ENCODE results near the gene SLX4.

SLX4 gene

GRCh38 chr16:3651461-3652372 lies 40.3 kb upstream of the SLX4 start:
- no peak for TF ChIP-seq CTCF (IDR thresholded peaks at IDR 0.05)
- H3K4me2 ChIP-seq (ENCODE audit: low read length), result no peak overlapping the region
- H3K9me3 ChIP-seq (ENCODE audit: control insufficient read depth, low read length), result no peaks in the 10 kb centered on the region
- H3K79me2 ChIP-seq, result no peaks in the 10 kb centered on the region
- H3K27me3 ChIP-seq (ENCODE audit: control insufficient read depth, insufficient read depth, low read length), result no peaks in the 10 kb centered on the region
- no peak overlapping the region for H3K4me3 ChIP-seq (ENCODE audit: low read depth, low read length)
- H3K36me3 ChIP-seq (ENCODE audit: control insufficient read depth, insufficient read depth, low read length), result no peaks in the 10 kb centered on the region
- H3K4me1 ChIP-seq, result no peaks in the 10 kb centered on the region
- no peak overlapping the region for H3K27ac ChIP-seq
- no peak overlapping the region for H3K9ac ChIP-seq
- H2AFZ ChIP-seq, result no peak overlapping the region

DNA sequence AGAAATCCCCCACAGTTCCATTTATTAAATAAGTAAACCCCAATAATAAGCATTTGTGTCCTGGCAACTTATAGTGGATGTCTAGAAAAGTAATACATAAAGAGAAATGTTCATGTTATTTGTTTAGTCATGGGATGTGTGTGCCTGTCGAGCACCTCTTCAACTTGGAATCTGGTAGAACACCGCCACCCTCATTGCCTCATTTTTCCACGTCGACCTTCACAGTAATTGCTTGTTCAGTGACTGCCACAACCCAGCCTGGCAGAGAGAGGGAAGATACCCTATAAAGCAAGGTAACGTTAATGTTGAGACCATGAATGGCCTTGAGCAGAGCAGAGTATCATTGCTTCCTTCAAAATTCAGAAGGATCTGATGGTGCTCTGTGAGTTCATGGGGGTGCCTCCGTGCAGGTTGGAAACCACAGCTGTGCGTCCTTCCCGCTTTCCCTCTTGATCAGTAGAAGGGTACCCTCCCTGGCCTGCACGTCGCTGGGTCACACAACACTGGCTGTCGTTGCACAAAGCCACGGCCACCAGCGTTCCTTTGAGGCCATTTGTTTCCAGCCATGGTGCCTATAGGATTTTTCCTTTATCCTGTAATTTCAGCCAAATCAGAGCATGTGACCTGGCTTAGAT lies 39.3 kb upstream of the SLX4 start:
- Histone ChIP-seq H3K9ac (no peak overlapping the region), H3K4me3 (ENCODE audit: low read depth, low read length) (no peak overlapping the region), H3K9me3 (ENCODE audit: control insufficient read depth, low read length) (no peaks in the 10 kb centered on the region), H3K4me2 (ENCODE audit: low read length) (no peak overlapping the region), H3K36me3 (ENCODE audit: control insufficient read depth, insufficient read depth, low read length) (no peaks in the 10 kb centered on the region), H3K27me3 (ENCODE audit: control insufficient read depth, insufficient read depth, low read length) (no peaks in the 10 kb centered on the region), H3K4me1 (no peaks in the 10 kb centered on the region), H2AFZ (no peak overlapping the region), H3K79me2 (no peaks in the 10 kb centered on the region), H3K27ac (no peak overlapping the region)
- TF ChIP-seq CTCF (IDR thresholded peaks at IDR 0.05), result no peak

DNA sequence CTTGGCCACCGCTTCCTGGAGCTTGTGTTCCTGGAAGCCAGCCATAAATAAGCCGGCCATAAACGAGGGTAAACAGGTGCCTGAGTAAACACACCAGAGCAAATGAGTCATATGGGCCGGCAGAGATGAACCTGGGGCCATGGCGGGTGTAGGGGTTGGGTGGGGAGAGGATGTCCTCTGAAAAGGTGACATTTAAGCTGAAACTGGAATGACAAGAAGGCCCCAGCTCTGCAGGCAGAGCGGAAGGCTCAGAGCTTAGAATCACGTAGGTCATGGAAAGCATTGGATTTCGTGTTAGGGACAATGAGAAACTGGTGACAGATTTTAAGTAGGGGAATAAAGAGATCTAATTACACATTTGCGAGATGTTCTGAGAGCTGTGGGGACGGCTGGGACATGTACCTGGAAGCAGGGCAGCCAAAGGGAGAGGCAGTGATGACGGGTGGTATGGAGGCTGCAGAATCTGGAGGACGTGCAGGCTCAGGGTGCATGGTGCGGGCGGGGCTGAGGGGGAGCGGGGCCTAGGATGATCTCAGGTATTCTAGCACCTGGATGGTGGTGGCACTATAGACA lies 35.0 kb upstream of the SLX4 start:
- Histone ChIP-seq H3K27me3 (ENCODE audit: control insufficient read depth, insufficient read depth, low read length) (no peaks in the 10 kb centered on the region), H2AFZ (no peak overlapping the region), H3K4me3 (ENCODE audit: low read depth, low read length) (no peak overlapping the region), H3K9ac (no peak overlapping the region), H3K4me2 (ENCODE audit: low read length) (no peak overlapping the region), H3K9me3 (ENCODE audit: control insufficient read depth, low read length) (no peaks in the 10 kb centered on the region), H3K79me2 (no peaks in the 10 kb centered on the region), H3K27ac (no peak overlapping the region), H3K4me1 (no peaks in the 10 kb centered on the region), H3K36me3 (ENCODE audit: control insufficient read depth, insufficient read depth, low read length) (no peaks in the 10 kb centered on the region)
- no peak for TF ChIP-seq CTCF (IDR thresholded peaks at IDR 0.05)

DNA sequence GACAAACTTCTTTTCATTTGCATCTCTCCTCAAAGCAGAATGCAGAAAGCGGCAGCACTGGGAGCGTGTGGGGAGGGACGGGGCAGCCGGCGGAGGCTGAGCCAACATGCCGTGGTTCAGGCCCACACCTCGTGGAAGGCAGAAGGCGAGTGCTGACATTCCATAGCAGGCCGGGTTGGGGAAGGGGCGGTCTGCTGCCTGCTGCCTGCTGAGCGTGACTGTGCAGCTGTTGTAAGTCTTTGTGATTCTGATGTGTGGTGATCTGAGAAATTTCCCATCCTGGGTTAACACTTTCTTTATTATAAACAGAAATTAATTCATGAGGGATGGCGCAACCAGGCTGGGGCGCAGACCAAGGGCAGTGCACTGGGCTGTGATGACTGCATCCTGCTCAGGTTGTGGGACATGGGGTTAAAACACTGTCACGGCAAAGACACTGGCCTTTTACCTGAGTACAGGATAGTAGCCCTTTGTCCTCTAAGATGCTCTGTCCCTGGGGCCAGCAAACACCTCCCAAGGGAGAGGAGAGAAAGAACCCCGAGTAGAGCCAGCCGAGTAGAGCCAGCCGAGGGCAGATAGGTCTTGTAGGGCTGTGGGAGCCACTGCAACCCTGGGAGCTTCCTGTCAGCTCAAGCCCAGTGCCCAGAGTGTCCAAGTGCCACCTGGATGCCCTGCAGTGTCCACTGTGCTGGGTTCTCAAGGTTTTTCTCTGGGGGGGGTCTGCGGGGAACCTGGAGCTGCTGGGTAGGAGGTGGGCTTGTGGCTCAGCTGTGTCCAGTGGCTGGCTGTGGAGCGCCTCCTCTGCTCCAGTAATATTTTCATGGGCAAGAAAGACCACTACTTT lies 34.3 kb upstream of the SLX4 start:
- no peak overlapping the region for H3K27ac ChIP-seq
- no peak overlapping the region for H3K4me2 ChIP-seq (ENCODE audit: low read length)
- H2AFZ ChIP-seq, result no peak overlapping the region
- TF ChIP-seq CTCF (IDR thresholded peaks at IDR 0.05), result no peak
- H3K9me3 ChIP-seq (ENCODE audit: control insufficient read depth, low read length), result no peaks in the 10 kb centered on the region
- H3K27me3 ChIP-seq (ENCODE audit: control insufficient read depth, insufficient read depth, low read length), result no peaks in the 10 kb centered on the region
- H3K4me1 ChIP-seq, result no peaks in the 10 kb centered on the region
- H3K36me3 ChIP-seq (ENCODE audit: control insufficient read depth, insufficient read depth, low read length), result no peaks in the 10 kb centered on the region
- H3K4me3 ChIP-seq (ENCODE audit: low read depth, low read length), result no peak overlapping the region
- H3K79me2 ChIP-seq, result no peaks in the 10 kb centered on the region
- no peak overlapping the region for H3K9ac ChIP-seq

Measured in parathyroid adenoma (tissue), 2 donors.